ENCODE results near the gene CXorf65. TPM values are rescaled to one million over a fixed set of nuclear protein-coding genes. Genes with fewer than 3 reads are reported as not detected.

CXorf65 gene
- total RNA-seq, result not detected
- long read RNA-seq, result 0 reads

- intact Hi-C loops (cut with DNase I), result no loop called here
- no peak for DNase-seq (ENCODE audit: missing footprints)
- ATAC-seq, result no peak
These were observed at the start of gene CXorf65 for GRCh38 chrX:71106427-71106826. TSS of gene CXorf65 (minus strand) at chrX:71106740. CDS start at chrX:71106556, 184 bp downstream.

DNA sequence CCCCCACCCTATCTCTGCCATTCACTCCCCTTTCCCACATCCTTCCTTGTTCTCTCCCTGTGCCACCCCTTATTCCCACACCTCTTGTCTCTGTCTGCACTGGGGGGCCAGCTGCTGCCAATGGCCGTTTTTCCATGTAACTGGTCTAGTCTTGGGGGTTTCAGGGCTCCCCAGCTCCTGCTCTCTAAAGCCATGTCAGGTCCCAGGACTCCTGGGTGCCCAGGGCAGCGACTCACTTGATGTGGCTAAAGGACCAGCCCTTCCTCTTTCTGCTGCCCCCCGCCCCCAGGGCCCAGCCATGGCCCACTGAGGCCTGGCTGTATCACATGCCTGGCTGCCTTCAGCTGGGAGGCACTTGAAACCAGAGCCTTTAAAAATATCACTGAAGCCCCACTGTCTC, 48.1 kb upstream of the CXorf65 start:
- no peak for ATAC-seq
- DNase-seq (ENCODE audit: missing footprints), result no peak
- intact Hi-C loops (cut with DNase I), result no loop called here

DNA sequence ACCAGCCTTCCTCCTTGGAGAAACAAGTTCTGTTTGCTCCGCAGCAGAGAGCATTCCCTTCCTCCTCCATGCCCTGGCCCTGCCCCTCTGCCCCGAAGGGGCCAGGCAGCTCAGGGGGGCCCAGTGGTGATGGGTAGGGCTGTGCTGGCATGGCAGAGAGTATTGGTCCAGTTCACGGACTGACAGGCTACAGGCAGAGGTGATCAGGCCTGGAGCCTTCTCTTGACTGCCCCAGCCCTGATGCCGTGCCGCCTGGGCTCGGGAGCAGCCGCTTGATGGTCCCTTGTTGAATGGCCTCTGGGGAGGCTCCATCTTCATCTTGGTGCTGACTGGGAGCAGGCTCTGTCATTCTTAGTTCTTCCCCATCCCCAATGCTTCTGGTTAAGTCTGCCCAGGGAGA, 47.7 kb upstream of the CXorf65 start:
- no peak for ATAC-seq
- DNase-seq (ENCODE audit: missing footprints), result no peak
- intact Hi-C loops (cut with DNase I), result no loop called here

- ATAC-seq (no peak), DNase-seq (ENCODE audit: missing footprints) (no peak)
- intact Hi-C loops (cut with DNase I), result no loop called here
These were observed 44.8 kb upstream of the CXorf65 start for GRCh38 chrX:71151366-71151765.

DNA sequence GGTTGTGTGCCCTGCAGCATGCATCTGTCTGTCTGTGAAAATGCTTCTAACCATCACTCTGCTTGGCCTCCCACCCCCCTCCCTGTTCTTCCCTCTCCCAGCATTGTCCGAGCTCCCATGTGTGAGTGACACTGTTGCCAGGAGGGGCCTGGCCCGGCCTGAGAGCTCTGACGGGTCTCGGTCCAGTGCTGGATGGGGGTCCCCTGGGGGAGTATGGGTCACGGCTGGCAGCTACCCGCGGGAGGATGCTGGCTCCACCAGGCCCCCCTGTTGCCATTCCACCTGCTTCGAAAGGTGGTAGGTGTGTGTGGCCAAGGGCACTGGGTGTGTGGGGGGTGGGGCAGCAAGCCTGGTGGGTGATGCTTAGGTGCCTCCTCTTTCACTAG, 41.7 kb upstream of the CXorf65 start:
- DNase-seq (ENCODE audit: missing footprints) (no peak), ATAC-seq (no peak)
- intact Hi-C loops (cut with DNase I), result no loop called here

DNA sequence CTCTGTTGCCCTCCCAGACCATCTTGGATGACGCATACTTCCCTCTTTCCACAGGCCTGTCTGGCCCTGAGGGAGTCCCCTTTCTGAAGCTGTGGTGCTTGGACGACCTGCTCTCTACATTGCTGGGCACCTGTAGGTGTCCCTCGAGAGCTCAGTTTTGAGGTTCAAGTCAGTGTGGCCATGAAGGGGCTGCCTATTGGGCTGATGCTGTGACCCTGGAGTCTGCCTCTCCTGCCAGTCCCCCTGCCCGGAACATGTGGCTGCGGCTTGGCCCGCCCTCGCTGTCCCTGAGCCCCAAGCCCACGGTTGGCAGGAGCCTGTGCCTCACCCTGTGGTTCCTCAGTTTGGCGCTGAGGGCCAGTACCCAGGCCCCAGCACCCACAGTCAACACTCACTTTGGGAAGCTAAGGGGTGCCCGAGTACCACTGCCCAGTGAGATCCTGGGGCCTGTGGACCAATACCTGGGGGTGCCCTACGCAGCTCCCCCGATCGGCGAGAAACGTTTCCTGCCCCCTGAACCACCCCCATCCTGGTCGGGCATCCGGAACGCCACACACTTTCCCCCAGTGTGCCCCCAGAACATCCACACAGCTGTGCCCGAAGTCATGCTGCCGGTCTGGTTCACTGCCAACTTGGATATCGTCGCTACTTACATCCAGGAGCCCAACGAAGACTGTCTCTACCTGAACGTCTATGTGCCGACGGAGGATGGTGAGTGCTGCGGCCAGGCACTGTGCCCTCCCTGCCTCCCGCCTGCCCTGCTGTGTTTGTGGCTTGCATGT, 41.1 kb upstream of the CXorf65 start:
- DNase-seq (ENCODE audit: missing footprints) (no peak), ATAC-seq (no peak)
- intact Hi-C loops (cut with DNase I), result no loop called here

DNA sequence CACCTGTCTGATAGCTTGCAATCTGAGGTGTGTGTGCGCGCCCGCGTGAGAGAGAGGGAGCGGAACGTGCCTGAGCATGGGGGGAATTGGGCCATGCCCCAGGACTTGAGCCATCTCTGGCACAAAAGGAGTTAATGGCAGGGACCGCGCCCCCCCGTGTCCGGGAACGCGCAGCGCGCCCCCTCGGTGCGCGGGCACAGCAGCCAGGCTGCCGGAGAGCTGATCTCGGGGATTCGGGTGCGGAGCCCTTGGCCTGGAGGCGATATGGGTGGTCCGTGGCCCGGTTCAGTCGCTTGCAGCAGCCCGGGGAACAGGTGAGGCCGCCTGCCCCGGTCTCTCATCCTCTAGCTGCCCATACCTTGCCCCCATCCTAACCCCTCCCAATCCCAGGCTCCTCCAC, 38.1 kb upstream of the CXorf65 start, which contains the start of gene NLGN3:
Gene NLGN3, plus strand, starts transcription at position 191 of the 400 bp plus-strand sequence. CDS start 2,909 bp downstream, outside the sequence.
- intact Hi-C loops (cut with DNase I), result no loop called here
- DNase-seq (ENCODE audit: missing footprints) (no peak), ATAC-seq (no peak)

GRCh38 chrX:71143508-71143907, 37.0 kb upstream of the CXorf65 start:
- no peak for ATAC-seq
- no peak for DNase-seq (ENCODE audit: missing footprints)
- intact Hi-C loops (cut with DNase I), result no loop called here

GRCh38 chrX:71140440-71140839, 33.9 kb upstream of the CXorf65 start:
- intact Hi-C loops (cut with DNase I), result no loop called here
- DNase-seq (ENCODE audit: missing footprints), result no peak
- no peak for ATAC-seq

DNA sequence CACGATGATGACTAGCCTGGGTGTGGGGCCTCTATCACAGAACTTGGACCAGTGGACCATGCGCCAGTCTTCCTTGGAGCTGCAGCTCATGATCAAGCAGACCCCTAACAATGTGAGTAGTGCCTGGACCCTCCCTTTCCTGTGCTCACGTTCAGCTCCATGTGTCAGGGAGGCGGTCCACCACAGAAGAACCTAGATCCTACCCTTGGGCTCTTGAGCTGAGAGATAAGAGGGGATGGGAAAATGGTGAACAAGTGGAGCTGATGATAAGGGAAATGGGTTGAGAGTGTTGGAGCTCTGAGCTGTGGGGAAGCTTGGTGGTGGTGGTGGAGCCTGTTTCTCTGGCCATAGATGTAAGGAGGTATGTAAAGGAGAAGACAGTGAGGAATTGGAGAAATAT, 25.0 kb upstream of the CXorf65 start:
- no peak for DNase-seq (ENCODE audit: missing footprints)
- intact Hi-C loops (cut with DNase I), result no loop called here
- ATAC-seq, result no peak

DNA sequence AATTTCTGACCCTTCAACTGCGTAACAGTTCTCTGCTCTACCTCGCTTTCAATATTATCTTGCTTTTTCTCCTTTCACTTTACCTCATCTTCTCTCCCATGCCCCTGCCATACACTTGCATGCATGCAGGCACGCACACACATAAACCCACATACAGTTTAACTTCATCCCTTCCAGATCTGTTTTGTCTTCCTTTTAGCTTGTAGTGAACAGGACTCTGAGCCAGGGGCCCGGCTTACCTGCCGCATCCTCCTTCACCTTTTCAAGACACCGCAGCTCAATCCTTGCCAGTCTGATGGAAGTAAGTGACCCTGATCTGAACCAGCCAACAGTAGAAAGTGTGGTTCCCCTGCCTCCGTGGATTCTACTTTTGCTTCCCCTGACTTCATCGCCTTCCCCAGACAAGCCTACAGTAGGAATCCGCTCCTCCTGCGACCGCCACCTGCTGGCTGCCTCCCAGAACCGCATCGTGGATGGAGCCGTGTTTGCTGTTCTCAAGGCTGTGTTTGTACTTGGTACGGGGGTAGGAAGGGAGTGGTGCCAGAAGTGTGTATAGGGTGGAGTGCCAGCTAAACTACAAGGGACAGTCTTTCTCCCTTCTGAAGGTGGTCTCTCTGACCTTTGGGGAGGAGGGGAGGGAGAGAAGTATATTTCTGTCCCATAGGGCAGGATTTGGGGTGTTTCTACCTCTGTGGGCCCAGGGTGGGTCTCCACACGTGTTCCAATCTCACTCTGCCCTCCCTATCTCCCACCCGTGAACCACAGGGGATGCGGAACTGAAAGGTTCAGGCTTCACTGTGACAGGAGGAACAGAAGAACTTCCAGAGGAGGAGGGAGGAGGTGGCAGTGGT, 22.6 kb upstream of the CXorf65 start:
- ATAC-seq (peak; percentile 56), DNase-seq (ENCODE audit: missing footprints) (peak; percentile 79)
- intact Hi-C loops (cut with DNase I), result no loop called here

DNA sequence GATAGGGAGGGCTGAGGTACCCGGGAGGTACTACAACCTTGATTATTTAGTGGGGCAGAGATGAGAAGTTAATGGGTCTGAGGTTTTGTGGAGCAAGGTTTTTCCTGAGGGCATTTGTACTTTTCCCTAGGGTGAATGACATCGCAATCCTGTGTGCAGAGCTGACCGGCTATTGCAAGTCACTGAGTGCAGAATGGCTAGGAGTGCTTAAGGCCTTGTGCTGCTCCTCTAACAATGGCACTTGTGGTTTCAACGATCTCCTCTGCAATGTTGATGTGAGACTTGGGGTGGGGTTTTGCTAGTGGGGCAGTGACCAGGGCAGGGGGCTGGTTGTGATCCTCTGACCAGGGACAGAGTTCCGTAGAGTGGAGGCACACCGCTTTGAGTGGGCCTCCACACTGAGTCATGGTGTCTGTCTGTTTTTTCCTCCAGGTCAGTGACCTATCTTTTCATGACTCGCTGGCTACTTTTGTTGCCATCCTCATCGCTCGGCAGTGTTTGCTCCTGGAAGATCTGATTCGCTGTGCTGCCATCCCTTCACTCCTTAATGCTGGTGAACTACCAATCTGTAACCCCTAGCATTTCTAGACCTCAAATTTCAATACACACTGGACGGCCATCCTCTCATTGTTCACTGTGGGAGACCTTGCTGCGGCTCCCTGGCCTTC, 21.8 kb upstream of the CXorf65 start:
- no peak for ATAC-seq
- DNase-seq (ENCODE audit: missing footprints), result no peak
- intact Hi-C loops (cut with DNase I), result no loop called here

GRCh38 chrX:71118985-71119535, 12.5 kb upstream of the CXorf65 start:
- no peak for DNase-seq (ENCODE audit: missing footprints)
- intact Hi-C loops (cut with DNase I), result no loop called here
- ATAC-seq, result peak; percentile 29

- intact Hi-C loops (cut with DNase I), result no loop called here
- peak; percentile 88 for DNase-seq (ENCODE audit: missing footprints)
- peak; percentile 99 for ATAC-seq
These were observed 11.8 kb upstream of the CXorf65 start, which contains the start of gene MED12 for GRCh38 chrX:71118032-71118984. TSS of gene MED12 (plus strand) at chrX:71118596. CDS start at chrX:71118755, 159 bp downstream.

- DNase-seq (ENCODE audit: missing footprints), result no peak
- ATAC-seq, result no peak
- intact Hi-C loops (cut with DNase I), result no loop called here
These were observed 10.8 kb upstream of the CXorf65 start for GRCh38 chrX:71117358-71117757.

GRCh38 chrX:71111921-71112431, 5.4 kb upstream of the CXorf65 start:
- intact Hi-C loops (cut with DNase I), result no loop called here
- ATAC-seq (no peak), DNase-seq (ENCODE audit: missing footprints) (no peak)

DNA sequence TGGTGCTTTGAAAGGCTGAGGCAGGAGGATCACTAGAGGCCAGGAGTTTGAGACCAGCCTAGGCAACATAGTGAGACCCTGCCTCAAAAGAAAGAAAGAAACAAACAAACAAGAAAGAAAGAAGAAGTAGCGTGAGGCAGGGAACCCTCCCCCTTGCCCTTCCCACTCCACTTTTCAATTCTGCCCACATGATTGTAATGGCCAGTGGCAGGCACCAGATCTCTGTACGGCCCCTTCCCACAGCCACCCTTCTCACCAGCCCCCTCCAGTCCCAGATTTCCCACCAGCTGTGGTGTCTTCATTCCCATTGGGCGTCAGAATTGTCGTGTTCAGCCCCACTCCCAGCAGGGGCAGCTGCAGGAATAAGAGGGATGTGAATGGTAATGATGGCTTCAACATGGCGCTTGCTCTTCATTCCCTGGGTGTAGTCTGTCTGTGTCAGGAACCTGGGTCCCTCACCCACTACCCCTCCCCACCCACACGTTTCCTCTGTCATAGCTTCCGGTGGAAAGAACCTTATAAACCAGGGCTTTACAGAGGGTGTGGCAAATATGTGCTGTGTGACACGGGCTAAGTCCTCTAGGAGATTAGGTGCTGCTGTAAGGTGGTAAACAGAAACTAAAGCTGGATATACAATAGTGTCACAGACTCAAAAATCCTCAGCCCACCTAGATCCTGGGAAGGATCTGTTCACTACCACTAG, 4.8 kb upstream of the CXorf65 start, which contains the start of gene IL2RG:
Gene IL2RG, minus strand, starts transcription at position 437 of the 703 bp plus-strand sequence. Its CDS starts 38 bp downstream, at position 399.
- DNase-seq (ENCODE audit: missing footprints) (no peak), ATAC-seq (no peak)
- intact Hi-C loops (cut with DNase I), result no loop called here

All from Right ventricle myocardium inferior (tissue), 1 donor.